GM19324 (cell line): Measurements from ENCODE around the gene SAXO2.
"Not testable (repeated sequence)": the region's sequence is repeated elsewhere in the genome, so short reads cannot be mapped to it uniquely, and the experiment has no call there.

Experiments used
- ATAC-seq: cut with Tn5 transposase; IDR thresholded peaks from one replicate; pipeline ENCODE4 v1.9.1; 2021; ENCODE audit warnings: mild to moderate bottlenecking, moderate library complexity; ENCODE audit not compliant: unreplicated experiment, low FRiP score

Gene SAXO2

DNA sequence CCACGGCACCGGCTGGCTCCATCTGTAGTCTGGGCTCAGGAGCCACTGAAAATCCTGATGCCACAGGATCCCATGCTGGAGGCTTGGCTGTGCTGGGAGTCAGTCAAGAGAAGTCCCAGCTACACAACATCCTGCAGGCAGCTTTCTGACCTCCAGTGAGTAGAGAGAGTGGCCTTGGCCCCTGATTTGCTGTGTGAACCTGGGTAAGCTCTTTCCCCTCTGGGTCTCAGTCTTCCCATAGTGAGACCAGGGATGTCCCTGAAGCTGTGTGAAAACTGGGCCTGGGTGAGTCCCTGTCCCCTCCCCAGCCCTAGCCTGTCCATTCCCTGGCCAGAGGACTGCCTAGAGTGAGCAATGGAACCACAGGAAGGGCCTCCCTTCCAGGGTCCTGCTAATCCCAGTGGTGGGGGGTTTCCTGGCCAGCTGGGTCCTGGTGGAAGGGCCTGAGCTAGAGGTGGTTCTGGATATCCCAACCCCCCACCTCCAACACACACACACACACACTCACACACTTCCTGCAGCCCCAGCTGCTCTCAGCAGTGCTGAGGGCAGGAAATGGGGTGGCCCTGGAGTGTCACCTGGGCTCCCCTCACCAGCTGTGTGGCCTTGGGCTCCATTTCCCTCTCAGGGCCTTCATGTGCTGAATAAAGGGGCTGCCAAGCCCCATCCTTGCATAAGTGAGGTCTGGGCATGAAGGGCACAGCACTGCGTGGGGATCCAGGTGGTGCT, 69.1 kb downstream of the SAXO2 start:
- not testable (repeated sequence) for ATAC-seq

DNA sequence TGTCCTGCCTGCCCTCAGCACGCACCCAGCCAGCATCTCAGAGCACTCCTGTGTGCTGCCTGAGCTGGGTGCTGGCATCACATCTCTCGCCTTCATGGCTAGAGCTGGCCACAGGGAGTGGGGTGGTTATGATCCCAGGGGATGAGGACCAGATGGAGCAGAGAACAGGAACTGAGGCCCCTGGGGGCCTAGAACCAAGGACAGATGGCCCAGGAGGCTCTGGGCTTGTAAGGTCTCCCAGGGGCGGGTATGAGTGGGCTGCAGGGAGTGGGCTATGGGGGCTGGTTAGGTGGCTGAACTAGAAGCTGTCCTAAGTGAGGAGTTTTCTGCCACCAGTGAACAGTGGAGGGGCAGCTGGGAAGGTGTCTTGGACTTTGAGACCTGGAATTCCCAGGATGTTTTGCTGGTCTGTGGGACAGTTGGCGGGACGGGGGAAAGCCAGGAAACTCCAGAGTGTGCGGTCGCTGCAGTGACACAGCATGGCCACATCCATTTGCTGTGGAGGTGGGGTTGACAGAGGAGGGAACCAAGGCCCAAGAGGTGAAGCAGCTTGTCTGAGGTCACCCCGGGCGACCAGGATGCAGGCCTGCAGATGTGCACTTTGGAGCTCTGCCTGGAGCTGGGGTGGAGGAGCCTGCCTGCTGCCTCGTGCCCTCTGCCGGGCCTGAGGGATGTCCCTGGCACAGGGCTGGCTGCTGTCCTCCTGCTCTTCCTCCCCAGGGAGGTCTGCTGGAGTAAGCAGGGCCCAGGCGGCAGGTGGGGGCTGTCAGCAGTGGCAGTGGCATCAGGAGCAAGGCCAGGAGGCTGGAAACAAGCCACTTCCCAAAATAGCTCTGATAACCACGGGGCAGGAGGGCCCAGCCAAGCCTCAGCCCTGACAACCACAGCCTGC, 70.3 kb downstream of the SAXO2 start:
- not testable (repeated sequence) for ATAC-seq

DNA sequence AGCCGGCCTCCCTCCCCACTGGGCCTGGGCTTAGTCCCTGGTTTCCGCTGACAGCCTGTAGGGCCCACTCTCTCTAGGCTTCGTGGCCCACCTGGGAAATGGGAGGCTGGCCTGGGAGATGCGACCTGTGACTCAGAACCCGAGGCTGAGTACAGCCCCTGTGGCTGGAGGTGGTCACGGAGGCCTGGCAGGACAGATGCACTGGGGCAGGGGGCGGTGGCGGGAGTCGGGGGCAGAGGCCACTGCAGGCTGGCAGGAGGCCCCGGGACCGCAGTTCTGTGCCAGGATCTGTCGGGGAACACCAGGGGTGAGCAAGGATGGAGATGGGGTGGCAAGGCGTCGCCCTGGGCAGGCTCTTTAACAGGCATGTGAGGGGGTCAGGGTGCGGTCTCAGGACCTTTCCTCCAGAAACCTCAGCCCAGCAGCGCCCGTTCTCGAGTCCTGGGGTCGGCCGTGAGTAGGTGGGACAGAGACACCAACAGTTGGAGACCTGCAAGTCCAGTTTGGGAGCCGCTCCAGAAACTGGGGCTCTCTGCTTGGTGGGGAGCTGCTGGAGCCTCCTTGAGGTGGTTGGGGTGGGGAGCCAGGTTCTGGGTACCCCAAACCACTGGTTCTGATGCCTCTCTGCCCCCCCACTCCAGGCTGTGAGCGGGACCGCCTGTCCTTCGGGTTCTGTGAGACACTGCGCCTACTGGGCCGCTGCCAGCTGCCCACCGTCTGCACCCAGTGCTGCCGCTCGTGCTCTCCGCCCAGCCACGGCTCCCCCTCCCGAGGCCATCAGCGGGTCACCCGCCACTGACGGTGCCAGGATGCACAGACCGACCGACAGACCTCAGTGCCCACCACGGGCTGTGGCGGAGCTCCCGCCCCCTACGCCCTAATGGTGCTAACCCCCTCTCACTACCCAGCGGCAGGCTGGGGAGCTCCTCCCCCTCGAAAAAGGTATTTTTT, 71.3 kb downstream of the SAXO2 start:
- not testable (repeated sequence) for ATAC-seq
